ENCODE results near the gene CHRNA1.

GRCh38 chr2:174776675-174777074 lies 12.4 kb upstream of the CHRNA1 start:
- TF ChIP-seq CTCF (IDR thresholded peaks at IDR 0.05; ENCODE audit: insufficient read depth, low read length, poor library complexity, severe bottlenecking) (no peak), EZH2phosphoT487 (conservative IDR thresholded peaks at IDR 0.05; ENCODE audit: low read length) (no peak)

Measured in SU-DHL-6 (cell line).